Smooth muscle cell (in vitro differentiated cells): ENCODE measurements around the gene SACS. TPM values are rescaled to one million over a fixed set of nuclear protein-coding genes. Genes with fewer than 3 reads are reported as not detected.

ENCODE experiments used
- DNase-seq: peaks from one replicate; lab custom pipeline; 2025; ENCODE audit not compliant: unreplicated experiment; lab: John Stamatoyannopoulos, UW
- H2AFZ ChIP-seq: fragments of 200-600 bp; sonication (generic); 2 replicates; pipeline ENCODE4 v1.6.0; 2016; ENCODE audit warnings: antibody characterized with exemption, low read depth, mild to moderate bottlenecking
- H3F3A ChIP-seq: fragments of 200-600 bp; sonication (generic); 2 replicates; pipeline ENCODE4 v1.6.0; 2017; ENCODE audit warnings: antibody characterized with exemption, low read depth
- H3K27ac ChIP-seq: fragments of 200-600 bp; sonication (generic); 2 replicates; pipeline ENCODE4 v1.5.1; 2016; ENCODE audit warnings: low read depth, mild to moderate bottlenecking
- H3K27me3 ChIP-seq: fragments of 200-600 bp; sonication (generic); 2 replicates; pipeline ENCODE4 v1.6.1; 2016; ENCODE audit warnings: low read depth, mild to moderate bottlenecking
- H3K36me3 ChIP-seq: fragments of 200-600 bp; sonication (generic); 2 replicates; pipeline ENCODE4 v1.5.1; 2016; ENCODE audit warnings: low read depth
- H3K4me1 ChIP-seq: fragments of 200-600 bp; sonication (generic); 2 replicates; pipeline ENCODE4 v1.5.1; 2016; ENCODE audit warnings: low read depth
- H3K4me2 ChIP-seq: fragments of 200-600 bp; sonication (generic); 2 replicates; pipeline ENCODE4 v1.6.0; 2016; ENCODE audit warnings: mild to moderate bottlenecking
- H3K4me3 ChIP-seq: fragments of 200-600 bp; sonication (generic); 2 replicates; pipeline ENCODE4 v1.5.1; 2016; ENCODE audit warnings: mild to moderate bottlenecking
- H3K79me2 ChIP-seq: fragments of 200-600 bp; sonication (generic); 2 replicates; pipeline ENCODE4 v1.6.0; 2016; ENCODE audit warnings: low read depth, mild to moderate bottlenecking
- H3K9ac ChIP-seq: fragments of 200-600 bp; sonication (generic); 2 replicates; pipeline ENCODE4 v1.6.0; 2016; ENCODE audit warnings: low read depth
- H3K9me3 ChIP-seq: fragments of 200-600 bp; sonication (generic); replicated peaks from 2 replicates; pipeline ENCODE4 v1.5.1; 2016; ENCODE audit warnings: low read depth
- H4K20me1 ChIP-seq: fragments of 200-600 bp; sonication (generic); 2 replicates; pipeline ENCODE4 v1.6.0; 2016; ENCODE audit warnings: low read depth
- CTCF ChIP-seq: fragments of 200-600 bp; sonication (generic); IDR thresholded peaks from 2 replicates; pipeline ENCODE4 v1.5.1; 2017; ENCODE audit warnings: borderline replicate concordance, mild to moderate bottlenecking, antibody characterized with exemption; ENCODE audit not compliant: insufficient read depth, poor library complexity, severe bottlenecking
- WGBS: methylation state at CpG from one replicate; pipeline ENCODE4 v1.1.7; 2016; ENCODE audit warnings: low lambda C conversion rate; 5-methylcytosine and 5-hydroxymethylcytosine counted together
- polyA plus RNA-seq: library from polyadenylated mRNA; unstranded; fragments of >200 nt; fragmentation: Nextera tagmentation; extraction: Ambion mirVana; gene quantifications from 2 replicates; pipeline ENCODE4 v1.2.1, GENCODE V29; 2016
- total RNA-seq: library from RNA; depleted of rRNA; stranded (reverse); fragments of >200 nt; gene quantifications from 2 replicates; pipeline ENCODE4 v1.2.3, GENCODE V29; 2014

The SACS gene
- total and polyA plus RNA-seq, 2 experiments from 2014 or later: 4.4 to 40.9 TPM

- no peak overlapping the region for H2AFZ ChIP-seq
- H3K79me2 ChIP-seq: no peaks in the 10 kb centered on the region
- H3K9ac ChIP-seq: peak overlapping the region; percentile 95
- H3K27ac ChIP-seq: peak overlapping the region; percentile 100
- no peaks in the 10 kb centered on the region for H3K27me3 ChIP-seq
- peak overlapping the region; percentile 80 for H3K4me2 ChIP-seq
- H3K9me3 ChIP-seq: no peaks in the 10 kb centered on the region
- H3K4me3 ChIP-seq: no peak overlapping the region
- H3K36me3 ChIP-seq: no peaks in the 10 kb centered on the region
- peaks cover 16% of the 10 kb centered on the region for H3K4me1 ChIP-seq
- DNase-seq: no peak
- no peaks in the 10 kb centered on the region for H4K20me1 ChIP-seq
- 87% methylated on average over 19 of the region's 19 CpGs for WGBS
- peaks cover 18% of the 10 kb centered on the region for H3F3A ChIP-seq
- TF ChIP-seq CTCF: no peak
Measured at GRCh38 chr13:23322353-23323336, 110.9 kb downstream of the SACS start.

GRCh38 chr13:23321535-23322241 lies 111.8 kb downstream of the SACS start:
- Histone ChIP-seq H3K9me3 (no peaks in the 10 kb centered on the region), H3K4me1 (peaks cover 16% of the 10 kb centered on the region), H3K27ac (peak overlapping the region; percentile 100), H3K9ac (peak overlapping the region; percentile 95), H3K4me2 (peak overlapping the region; percentile 80), H2AFZ (peak overlapping the region; percentile 26), H3K27me3 (no peaks in the 10 kb centered on the region), H4K20me1 (no peaks in the 10 kb centered on the region), H3F3A (peaks cover 18% of the 10 kb centered on the region), H3K36me3 (no peaks in the 10 kb centered on the region), H3K4me3 (peak overlapping the region; percentile 21), H3K79me2 (no peaks in the 10 kb centered on the region)
- WGBS: 6% methylated on average over 6 of the region's 6 CpGs
- DNase-seq: peak; percentile 5
- TF ChIP-seq CTCF: no peak

GRCh38 chr13:23320926-23321534 lies 112.5 kb downstream of the SACS start:
- Histone ChIP-seq H3K4me1 (peaks cover 16% of the 10 kb centered on the region), H3K4me2 (peak overlapping the region; percentile 58), H3K9me3 (no peaks in the 10 kb centered on the region), H3K4me3 (no peak overlapping the region), H3F3A (peaks cover 18% of the 10 kb centered on the region), H3K27me3 (no peaks in the 10 kb centered on the region), H4K20me1 (no peaks in the 10 kb centered on the region), H3K9ac (peak overlapping the region; percentile 95), H3K36me3 (no peaks in the 10 kb centered on the region), H3K79me2 (no peaks in the 10 kb centered on the region), H2AFZ (peak overlapping the region; percentile 0), H3K27ac (peak overlapping the region; percentile 100)
- DNase-seq: no peak
- TF ChIP-seq CTCF: no peak
- WGBS: 16% methylated on average over 4 of the region's 4 CpGs
